ENCODE measurements around the gene ACTR5. TPM values are rescaled to one million over a fixed set of nuclear protein-coding genes. Genes with fewer than 3 reads are reported as not detected.

The ACTR5 gene
- total RNA-seq, 1 experiment from 2014 or later, result 12.9 TPM

- CTCF ChIA-PET, result interaction anchor here (0.6 to 1.5 kb wide), 2 partner anchors 129 to 456 kb away, joined by 3 to 4 read pairs; no protein-coding TSS in a partner anchor
- no peak for TF ChIP-seq CTCF (IDR thresholded peaks at IDR 0.05; ENCODE audit: unreplicated experiment)
- Mint-ChIP-seq H3K9me3 (ENCODE audit: low read depth, unreplicated experiment) (no peaks in the 10 kb centered on the region), H3K27me3 (ENCODE audit: unreplicated experiment) (no peaks in the 10 kb centered on the region), H3K27ac (ENCODE audit: unreplicated experiment) (no peak overlapping the region), H3K36me3 (ENCODE audit: insufficient read depth, unreplicated experiment) (no peaks in the 10 kb centered on the region), H3K4me1 (ENCODE audit: low read depth, unreplicated experiment) (peaks cover 15% of the 10 kb centered on the region), H3K4me3 (ENCODE audit: low read depth, unreplicated experiment) (no peak overlapping the region)
- DNase-seq, result no peak
- intact Hi-C loops (cut with micrococcal nuclease; ENCODE audit: unreplicated experiment), result no loop called here
- BruUV-seq (replicated peaks), result no TSS peak
Observed at GRCh38 chr20:38787870-38788269, 39.6 kb downstream of the ACTR5 start.

- no peak for DNase-seq
- no TSS peak for BruUV-seq (replicated peaks)
- no peak for TF ChIP-seq CTCF (IDR thresholded peaks at IDR 0.05; ENCODE audit: unreplicated experiment)
- Mint-ChIP-seq H3K27ac (ENCODE audit: unreplicated experiment) (no peak overlapping the region), H3K27me3 (ENCODE audit: unreplicated experiment) (peaks cover under 1% of the 10 kb centered on the region), H3K36me3 (ENCODE audit: insufficient read depth, unreplicated experiment) (no peaks in the 10 kb centered on the region), H3K4me1 (ENCODE audit: low read depth, unreplicated experiment) (peaks cover 15% of the 10 kb centered on the region), H3K9me3 (ENCODE audit: low read depth, unreplicated experiment) (no peaks in the 10 kb centered on the region), H3K4me3 (ENCODE audit: low read depth, unreplicated experiment) (no peak overlapping the region)
- CTCF ChIA-PET, result interaction anchor here (0.5 to 0.7 kb wide), 2 partner anchors 20 to 153 kb away, joined by 3 to 7 read pairs; no protein-coding TSS in a partner anchor
- intact Hi-C loops (cut with micrococcal nuclease; ENCODE audit: unreplicated experiment), result no loop called here
Observed at GRCh38 chr20:38789503-38790199, 41.4 kb downstream of the ACTR5 start.

- CTCF ChIA-PET, result interaction anchor here (0.5 to 0.6 kb wide), 3 partner anchors 20 to 1606 kb away, joined by 3 to 4 read pairs (median 4); no protein-coding TSS in a partner anchor
- Mint-ChIP-seq H3K36me3 (ENCODE audit: insufficient read depth, unreplicated experiment) (no peaks in the 10 kb centered on the region), H3K4me3 (ENCODE audit: low read depth, unreplicated experiment) (no peak overlapping the region), H3K27me3 (ENCODE audit: unreplicated experiment) (peaks cover 8% of the 10 kb centered on the region), H3K9me3 (ENCODE audit: low read depth, unreplicated experiment) (no peaks in the 10 kb centered on the region), H3K27ac (ENCODE audit: unreplicated experiment) (no peak overlapping the region), H3K4me1 (ENCODE audit: low read depth, unreplicated experiment) (peaks cover 15% of the 10 kb centered on the region)
- DNase-seq, result peak; percentile 22
- TF ChIP-seq CTCF (IDR thresholded peaks at IDR 0.05; ENCODE audit: unreplicated experiment), result no peak
- intact Hi-C loops (cut with micrococcal nuclease; ENCODE audit: unreplicated experiment), result no loop called here
- no TSS peak for BruUV-seq (replicated peaks)
Observed at GRCh38 chr20:38790200-38791053, 42.2 kb downstream of the ACTR5 start.

- no TSS peak for BruUV-seq (replicated peaks)
- Mint-ChIP-seq H3K9me3 (ENCODE audit: low read depth, unreplicated experiment) (no peaks in the 10 kb centered on the region), H3K4me1 (ENCODE audit: low read depth, unreplicated experiment) (peaks cover 15% of the 10 kb centered on the region), H3K36me3 (ENCODE audit: insufficient read depth, unreplicated experiment) (no peaks in the 10 kb centered on the region), H3K4me3 (ENCODE audit: low read depth, unreplicated experiment) (no peak overlapping the region), H3K27ac (ENCODE audit: unreplicated experiment) (no peak overlapping the region), H3K27me3 (ENCODE audit: unreplicated experiment) (peaks cover 14% of the 10 kb centered on the region)
- CTCF ChIA-PET, result interaction anchor here (0.6 kb wide), 2 partner anchors 139 to 1607 kb away, joined by 4 read pairs; no protein-coding TSS in a partner anchor
- intact Hi-C loops (cut with micrococcal nuclease; ENCODE audit: unreplicated experiment), result no loop called here
- TF ChIP-seq CTCF (IDR thresholded peaks at IDR 0.05; ENCODE audit: unreplicated experiment), result no peak
- no peak for DNase-seq
Observed at GRCh38 chr20:38791291-38791690, 43.0 kb downstream of the ACTR5 start.
